Body of pancreas (tissue), 4 donors: ENCODE measurements around the gene ISG20L2.

Experiments used
- CTCF ChIP-seq, 7 experiments: fragments of 450-650 bp in 4 of 7; fragments of 200-600 bp in 3 of 7; sonication (generic) in 3 of 7; IDR thresholded peaks; one replicate each; pipeline ENCODE4 v1.5.1; 2016 to 2019; ENCODE audit warnings: antibody characterized with exemption in 7 of 7
- POLR2A ChIP-seq, 3 donors: fragments of 450-650 bp; IDR thresholded peaks; one replicate each; pipeline ENCODE4 v1.6.1; 2016; ENCODE audit warnings: antibody characterized with exemption in 3 of 3, mild to moderate bottlenecking in 2 of 3

GRCh38 chr1:156693848-156694689, 34.5 kb downstream of the ISG20L2 start:
- TF ChIP-seq CTCF (IDR thresholded peaks at IDR 0.05), result no peak
- TF ChIP-seq POLR2A (IDR thresholded peaks at IDR 0.05), result no peak
